ENCODE data around the gene LRRC10.

DNA sequence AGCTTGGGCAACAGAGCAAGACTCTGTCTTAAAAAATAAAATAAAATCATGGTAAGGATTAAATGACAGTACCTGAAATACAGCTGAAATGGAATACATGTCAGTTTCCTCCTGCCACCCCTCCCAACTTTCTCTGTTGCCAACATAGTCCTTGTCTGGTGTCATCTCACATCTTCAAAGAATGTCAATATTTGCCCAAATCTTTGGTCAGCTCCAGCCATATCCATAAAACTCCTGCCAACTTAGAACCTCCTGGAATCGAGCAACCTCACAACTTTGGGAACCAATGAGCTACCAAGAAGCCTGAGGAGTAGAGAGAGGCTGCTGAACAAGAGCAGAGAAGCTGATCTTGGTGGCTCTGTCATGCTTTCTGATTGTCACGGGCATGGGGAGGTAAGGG is 10.8 kb upstream of the LRRC10 start:
- TF ChIP-seq, protein P1, sequence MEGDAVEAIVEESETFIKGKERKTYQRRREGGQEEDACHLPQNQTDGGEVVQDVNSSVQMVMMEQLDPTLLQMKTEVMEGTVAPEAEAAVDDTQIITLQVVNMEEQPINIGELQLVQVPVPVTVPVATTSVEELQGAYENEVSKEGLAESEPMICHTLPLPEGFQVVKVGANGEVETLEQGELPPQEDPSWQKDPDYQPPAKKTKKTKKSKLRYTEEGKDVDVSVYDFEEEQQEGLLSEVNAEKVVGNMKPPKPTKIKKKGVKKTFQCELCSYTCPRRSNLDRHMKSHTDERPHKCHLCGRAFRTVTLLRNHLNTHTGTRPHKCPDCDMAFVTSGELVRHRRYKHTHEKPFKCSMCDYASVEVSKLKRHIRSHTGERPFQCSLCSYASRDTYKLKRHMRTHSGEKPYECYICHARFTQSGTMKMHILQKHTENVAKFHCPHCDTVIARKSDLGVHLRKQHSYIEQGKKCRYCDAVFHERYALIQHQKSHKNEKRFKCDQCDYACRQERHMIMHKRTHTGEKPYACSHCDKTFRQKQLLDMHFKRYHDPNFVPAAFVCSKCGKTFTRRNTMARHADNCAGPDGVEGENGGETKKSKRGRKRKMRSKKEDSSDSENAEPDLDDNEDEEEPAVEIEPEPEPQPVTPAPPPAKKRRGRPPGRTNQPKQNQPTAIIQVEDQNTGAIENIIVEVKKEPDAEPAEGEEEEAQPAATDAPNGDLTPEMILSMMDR (conservative IDR thresholded peaks at IDR 0.05 in 1 of 2, IDR thresholded peaks at IDR 0.05 in 1 of 2; ENCODE audit: extremely low read depth in 1 of 2, insufficient read depth in 1 of 2, low read depth in 1 of 2, low read length in 2 of 2), result no peak
- TF ChIP-seq EZH2 (IDR thresholded peaks at IDR 0.05; ENCODE audit: borderline replicate concordance, low read length), result no peak
